HG02938 (cell line): ENCODE data around the gene NRGN.

Source experiments
- ATAC-seq: cut with Tn5 transposase; IDR thresholded peaks from one replicate; pipeline ENCODE4 v1.9.1; 2021; ENCODE audit warnings: mild to moderate bottlenecking, moderate library complexity; ENCODE audit not compliant: unreplicated experiment

The NRGN gene

DNA sequence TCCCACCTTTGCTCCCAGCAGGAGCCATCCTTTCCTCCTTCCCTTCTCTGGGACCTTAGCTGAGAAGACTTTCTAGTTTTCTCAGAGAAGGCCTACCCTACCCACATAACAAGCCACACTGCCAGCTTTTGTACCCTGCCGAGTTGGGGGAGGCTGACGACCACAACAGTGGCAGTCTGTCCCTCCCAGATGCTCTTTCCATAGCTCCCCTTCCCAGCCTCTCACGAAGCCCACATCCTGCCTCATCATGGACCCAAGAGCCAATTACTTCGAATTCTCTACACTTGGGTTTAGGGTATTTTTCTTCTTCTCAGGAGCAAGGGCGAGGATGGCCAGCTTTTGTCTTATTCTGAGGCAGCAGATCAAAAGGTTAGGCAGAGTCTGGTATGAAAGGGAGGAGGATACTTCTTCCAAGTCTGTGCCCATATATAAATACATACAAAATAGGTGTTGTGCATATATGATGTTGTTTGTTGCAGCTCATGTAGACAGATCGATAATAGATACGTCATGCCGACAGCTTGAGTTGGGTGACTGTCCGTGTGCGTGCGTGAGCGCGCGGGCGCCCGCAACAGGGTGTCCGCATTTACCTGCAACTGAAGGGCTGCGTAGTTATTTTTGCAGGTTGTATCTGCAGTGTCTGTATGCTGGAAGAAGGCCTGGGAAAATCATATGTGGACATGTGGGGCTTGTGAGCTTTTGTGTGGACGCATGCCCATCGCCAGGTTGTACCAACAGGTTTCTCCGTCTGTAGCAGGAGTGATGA, 846 bp upstream of the NRGN start:
- ATAC-seq: no peak

DNA sequence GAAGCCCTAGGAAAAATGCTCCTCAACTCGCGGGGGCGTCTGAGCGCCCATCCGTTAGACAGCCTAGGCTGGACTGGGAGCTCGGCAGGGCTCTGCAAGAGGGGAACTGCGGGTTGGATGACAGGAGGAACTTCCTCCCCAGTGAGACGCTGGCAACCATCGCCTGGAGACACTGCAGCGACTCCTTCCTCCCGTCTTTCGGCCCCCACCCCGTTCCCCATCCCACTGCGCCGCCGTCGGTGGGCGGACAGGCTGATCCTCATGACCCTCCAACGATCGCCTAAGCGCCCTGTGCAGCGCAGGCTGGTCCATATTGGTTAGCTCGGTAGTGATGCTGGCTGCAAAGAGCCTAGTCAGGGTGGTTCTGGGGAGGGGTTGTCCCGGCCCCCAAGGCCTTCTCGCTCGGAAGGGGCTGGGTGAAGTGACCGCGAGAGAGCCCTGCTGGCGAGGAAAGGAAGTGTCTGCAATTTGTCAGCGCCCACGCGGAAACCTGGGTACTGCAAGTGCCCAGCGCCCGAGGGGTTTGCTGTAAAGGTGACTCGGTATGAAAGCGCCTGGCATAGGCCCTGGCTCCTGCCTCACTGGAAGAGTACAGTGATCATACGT, 638 bp downstream of the NRGN start:
- peak; percentile 53 for ATAC-seq

DNA sequence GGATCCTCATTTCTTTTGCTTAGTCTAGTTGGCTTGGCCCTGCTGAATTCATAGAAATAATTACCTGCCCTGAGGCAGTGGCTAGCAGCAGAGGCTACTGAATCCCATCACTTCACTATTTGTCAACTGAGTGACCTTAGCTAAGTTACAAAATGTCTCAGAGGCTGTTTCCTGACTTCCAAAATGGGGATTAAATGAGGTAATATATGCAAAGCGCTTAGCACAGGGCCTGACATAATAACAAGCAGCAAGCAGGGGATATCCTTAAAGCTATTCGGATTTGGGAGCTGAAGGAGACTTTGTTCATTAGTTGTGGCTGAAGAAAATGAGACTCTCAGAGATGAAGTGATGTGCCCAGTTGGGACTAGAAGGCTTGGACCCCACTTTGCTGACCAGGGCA, 2.8 kb downstream of the NRGN start:
- ATAC-seq: no peak

DNA sequence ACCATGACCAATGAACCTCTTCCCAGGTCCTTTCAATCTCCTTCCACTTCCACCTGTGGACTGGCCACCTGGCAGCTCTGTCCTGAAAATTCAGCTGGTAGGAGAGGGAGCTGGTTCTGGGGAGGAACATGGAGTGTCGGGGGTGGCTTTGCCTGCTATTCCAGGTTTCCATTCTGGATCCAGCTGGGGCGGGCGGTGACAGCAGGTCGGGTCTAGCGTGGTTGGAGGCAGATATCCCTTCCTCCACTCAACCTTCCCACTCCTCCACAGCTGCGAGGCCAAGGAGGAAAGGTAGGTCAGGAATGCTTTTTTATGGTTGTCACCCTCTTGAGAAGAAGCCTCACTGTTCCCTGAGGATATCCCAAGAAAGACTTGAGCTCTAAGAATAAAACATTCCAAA, 3.3 kb downstream of the NRGN start:
- ATAC-seq: no peak

DNA sequence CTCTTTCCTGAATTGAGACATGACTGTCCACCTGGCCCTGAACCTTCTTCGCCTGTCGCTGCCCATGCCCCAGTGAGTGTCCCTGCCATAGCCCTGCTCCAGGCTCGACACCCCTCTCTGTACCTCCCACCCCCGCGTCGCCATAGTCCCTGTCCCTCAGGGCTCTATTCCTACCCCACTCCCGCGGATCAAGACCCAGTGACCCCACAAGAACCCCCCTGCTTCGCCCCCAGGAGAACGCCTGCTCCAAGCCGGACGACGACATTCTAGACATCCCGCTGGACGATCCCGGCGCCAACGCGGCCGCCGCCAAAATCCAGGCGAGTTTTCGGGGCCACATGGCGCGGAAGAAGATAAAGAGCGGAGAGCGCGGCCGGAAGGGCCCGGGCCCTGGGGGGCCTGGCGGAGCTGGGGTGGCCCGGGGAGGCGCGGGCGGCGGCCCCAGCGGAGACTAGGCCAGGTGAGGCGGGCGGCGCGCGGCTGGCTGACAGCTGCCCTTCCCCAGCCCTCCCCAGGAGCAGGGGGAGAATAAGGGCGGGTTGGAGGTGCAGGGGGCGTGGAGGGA, 5.6 kb downstream of the NRGN start:
- no peak for ATAC-seq

DNA sequence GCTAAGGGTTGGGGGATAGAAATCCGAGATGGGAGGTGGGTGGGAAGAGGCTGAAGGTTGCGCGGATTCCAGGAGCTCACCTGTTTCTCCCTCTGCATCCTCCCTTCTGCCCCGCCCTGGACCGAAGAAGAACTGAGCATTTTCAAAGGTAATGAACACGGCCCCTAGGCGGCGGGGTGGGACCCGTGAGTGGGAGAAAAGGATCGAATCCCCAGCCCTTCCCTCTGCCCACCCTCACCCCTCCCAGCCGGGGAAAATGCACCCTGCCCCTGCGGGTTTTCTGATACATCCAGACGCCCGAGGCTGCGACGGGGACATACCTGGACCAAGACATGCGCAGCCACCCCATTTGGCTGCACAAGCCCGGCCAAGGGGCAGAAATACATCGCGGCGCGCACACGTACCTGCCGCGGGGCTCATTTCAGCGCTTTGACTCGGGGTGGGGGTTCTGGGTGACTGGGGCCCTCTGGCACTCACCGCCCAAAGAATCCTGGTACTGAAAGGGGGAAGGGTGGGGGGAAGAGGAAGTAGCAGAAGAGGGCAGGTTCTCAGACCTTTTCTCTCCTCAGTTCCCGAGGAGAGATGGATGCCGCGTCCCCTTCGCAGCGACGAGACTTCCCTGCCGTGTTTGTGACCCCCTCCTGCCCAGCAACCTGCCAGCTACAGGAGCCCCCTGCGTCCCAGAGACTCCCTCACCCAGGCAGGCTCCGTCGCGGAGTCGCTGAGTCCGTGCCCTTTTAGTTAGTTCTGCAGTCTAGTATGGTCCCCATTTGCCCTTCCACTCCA, 6.3 kb downstream of the NRGN start:
- ATAC-seq: peak; percentile 19

DNA sequence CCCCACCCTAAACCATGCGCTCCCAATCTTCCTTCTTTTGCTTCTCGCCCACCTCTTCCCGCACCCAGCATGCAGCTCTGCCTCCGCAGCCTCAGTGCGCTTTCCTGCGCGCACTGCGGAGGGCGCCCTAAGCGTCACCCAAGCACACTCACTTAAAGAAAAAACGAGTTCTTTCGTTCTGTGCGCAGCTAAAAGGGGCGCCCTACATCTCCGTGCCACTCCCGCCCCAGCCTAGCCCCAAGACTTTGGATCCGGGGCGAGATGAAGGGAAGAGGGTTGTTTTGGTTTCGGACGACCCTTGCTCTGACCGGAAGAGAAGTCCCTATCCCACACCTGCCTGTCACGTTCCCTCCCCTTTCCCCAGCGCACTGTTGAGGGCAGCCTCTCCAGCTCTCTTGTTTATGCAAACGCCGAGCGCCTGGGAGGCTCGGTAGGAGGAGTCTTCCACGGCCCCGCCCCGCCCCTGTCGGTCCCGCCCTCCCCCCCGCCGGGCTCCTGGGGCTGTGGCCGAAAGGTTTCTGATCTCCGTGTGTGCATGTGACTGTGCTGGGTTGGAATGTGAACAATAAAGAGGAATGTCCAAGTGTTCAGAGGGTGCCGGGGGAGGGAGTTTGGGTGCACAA, 7.0 kb downstream of the NRGN start:
- peak; percentile 88 for ATAC-seq

DNA sequence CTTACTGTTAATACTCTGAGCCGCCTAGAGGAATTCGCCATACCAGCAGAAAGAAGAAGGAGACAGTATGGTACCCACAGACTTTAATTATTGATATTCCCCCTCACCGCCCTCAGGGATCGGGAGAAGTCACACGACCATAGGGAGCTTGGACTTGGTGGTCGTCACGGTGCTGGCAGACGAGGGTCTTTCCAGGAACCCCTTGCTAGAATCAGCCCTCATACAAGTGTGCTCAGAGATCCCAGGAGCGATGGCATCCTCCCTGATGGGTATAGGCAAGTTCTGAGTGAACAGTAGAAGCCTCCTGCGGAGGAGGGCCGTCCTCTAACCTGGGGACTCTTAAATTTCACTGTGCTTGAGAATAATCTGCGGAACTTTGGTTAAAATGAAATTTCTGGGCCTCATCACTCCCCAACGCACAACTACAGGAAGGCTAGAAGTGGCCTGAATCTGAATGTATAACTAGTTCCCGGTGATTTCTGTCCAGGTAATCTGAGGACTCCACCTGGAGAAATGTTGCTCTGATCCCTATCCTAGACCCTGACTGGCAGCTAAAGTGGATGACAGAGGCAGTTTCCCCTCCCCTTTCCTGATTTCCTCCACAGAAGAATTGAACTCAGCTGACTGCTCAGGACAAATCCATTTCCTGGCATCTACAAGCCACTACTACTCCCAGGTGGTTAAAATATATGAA, 7.8 kb downstream of the NRGN start:
- no peak for ATAC-seq

DNA sequence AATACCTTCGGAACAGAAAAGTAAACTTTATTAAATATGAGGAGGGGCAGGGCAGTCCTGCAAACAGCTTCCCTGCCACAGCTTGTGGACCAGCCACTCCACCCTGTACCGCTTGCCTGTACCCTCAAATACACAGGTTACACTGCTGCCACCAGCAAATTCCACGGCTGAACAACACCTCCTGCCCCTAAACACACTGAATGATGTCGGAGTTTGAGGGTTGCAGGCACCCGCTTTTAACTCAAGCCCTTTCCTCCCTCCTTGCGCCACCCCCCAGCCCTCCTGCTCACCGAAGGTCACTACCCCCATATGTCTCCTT, 8.3 kb downstream of the NRGN start:
- no peak for ATAC-seq

DNA sequence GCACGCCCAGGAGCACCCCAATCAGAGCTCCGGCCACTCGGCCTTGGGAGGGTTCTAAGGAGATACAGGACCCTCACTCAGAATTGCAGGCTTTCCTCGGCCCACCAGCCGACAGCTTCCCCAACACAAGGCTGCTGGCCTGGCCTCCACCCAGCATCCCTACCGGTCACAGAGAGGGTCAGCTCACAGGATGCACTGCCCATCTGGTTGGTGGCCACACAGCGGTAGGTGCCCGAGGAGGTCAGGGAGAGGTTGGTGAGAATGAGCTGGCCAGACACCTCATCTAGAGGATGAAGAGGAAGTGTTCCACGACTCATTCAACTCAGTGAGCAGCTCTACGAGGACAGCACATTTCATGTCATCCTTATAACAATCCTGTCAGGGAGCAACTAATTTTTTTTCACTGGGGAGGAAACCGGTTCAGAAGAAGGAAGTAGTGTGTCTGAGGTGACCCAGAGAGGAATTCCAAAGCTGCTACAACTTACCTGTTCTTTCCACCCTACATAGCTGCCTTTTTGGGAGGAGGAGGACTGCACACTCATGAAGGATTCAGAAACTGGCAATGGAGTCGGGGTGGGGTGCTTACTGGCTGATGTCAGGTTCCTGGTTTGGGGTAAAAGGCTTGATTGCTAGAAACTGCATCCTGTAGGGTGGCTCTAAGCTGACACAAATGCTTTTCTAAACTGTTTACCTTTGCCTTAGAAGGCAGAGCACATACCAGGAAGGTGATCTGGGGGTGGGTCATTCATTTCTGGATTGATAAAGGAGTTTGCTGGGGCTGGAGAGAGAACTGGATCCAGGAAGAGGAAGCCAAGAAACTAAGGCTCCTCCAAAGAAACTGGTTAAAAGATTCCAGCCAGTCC, 9.0 kb downstream of the NRGN start:
- ATAC-seq: no peak

DNA sequence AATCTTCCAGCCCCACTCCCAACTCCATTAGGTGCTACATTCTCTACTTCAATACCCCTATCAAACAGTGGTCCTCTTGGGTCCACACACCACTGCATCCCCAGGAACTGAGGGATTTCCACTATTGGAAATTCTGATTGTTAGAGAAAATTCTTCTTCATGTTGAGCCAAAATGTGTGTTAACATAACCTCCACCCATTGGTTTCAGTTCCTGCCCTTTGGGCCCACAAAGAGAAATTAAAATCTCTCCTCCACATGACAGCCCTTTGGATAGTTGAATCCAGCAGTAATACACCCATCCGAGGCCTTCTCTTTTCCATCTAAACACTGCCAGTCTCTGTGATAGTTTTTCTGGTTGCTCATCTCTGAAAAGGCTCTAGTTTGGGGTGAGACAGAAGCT, 10.2 kb downstream of the NRGN start:
- ATAC-seq: no peak

DNA sequence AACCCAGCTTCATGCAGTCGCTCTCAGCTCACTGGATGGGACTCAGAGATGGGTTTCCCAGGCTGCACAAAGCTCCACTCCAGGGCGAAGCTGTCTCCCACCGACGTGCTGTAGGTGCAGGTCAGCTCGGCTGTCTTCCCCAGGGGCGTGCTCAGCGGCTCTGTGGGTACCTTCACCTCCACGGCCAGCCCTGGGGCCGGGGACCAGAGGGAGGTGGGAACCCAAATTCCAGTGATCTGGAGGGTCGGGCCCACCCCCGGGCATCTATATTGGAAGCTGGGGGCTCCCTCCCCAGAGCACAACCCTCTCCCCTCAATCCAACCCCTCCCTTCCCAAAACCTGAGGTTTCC, 11.6 kb downstream of the NRGN start:
- ATAC-seq: no peak

DNA sequence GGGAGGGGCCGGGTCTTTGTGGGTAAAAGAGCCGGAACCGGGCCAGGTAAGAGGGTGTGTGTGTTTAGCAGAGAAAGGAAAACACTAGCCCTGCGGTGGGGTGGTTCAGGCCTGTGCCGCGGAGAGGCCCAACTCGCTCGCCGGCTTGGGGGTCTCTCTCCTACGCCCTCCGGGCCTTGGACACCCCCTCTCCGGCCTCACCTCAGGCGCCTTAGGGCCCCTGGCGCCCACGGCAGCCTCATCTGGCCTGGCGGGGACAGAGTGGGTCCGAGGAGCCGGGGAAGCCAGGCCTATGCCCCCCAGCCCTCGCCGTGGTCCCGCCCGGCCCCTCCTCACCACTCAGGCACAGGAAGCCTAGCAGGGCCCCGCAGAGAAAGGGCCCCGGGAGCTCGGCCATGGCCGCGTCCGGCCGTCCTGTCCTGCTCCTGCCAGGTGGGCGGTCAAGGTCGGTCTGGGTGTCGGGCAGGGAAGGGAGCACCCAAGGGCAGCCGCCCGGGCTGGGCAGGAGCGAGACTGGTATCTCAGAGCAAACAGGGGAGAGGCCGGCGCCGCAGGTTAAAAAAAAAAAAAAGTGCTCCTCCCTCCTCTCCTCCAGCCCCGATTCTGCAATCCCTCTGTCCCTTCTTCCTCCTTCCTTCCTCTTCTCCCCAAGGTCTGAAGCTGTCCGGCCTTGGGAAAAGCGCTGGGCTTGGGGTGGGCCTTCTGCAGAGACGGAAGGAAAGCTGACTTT, 12.2 kb downstream of the NRGN start, which contains the start of gene VSIG2:
Gene VSIG2 (minus strand): TSS at position 515 of the 730 bp plus-strand sequence. CDS start 118 bp downstream, at position 397.
- no peak for ATAC-seq

DNA sequence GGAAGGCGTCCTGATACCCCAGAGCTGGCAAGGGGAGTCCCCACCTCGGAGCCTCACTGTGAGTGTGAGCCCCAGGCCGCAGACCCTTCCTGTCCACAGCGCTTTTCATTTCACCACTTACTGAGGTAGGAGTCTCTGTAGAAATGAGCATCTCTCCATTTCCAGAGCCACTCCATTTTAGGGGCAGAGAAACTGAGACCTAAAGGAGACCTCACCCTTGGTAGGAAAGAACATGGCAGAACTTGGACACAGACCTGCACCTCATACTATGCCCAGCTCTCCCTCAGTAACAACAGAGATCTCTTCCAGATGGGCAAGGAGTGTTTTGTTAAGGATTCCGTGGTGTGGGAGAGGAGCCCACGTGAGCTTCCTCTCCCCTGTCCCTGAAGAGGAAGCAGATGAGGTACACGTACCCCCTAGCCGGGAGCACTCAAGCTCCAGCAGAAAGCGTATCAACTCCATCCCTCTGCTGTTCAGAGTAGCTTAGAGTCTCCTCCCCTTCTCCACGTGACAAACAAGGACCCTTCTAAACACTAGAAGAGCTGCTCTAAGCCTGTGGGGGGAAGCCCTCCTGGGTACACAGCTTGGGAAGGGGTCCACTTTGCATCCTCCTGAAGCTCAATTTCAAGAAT, 12.8 kb downstream of the NRGN start:
- no peak for ATAC-seq

DNA sequence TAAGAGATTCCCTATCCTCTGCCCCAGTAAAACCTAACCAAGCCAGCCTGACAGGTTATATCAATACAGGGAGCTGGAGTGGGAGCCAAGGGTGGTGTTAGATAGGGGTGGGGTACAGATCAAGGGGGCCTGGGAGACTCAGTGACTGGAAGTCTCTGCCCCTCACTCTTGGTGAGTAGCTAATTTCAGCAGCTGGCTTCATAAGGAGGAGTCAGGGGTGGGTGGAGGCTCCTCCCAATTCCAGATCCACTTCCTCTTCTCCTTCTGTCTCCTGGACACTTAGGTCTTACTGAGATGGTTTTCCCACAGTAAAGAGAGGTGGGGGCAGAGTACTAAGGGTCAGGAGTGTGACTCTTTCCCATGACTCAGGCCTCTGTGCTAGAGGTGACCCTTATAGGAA, 13.5 kb downstream of the NRGN start:
- ATAC-seq: no peak

DNA sequence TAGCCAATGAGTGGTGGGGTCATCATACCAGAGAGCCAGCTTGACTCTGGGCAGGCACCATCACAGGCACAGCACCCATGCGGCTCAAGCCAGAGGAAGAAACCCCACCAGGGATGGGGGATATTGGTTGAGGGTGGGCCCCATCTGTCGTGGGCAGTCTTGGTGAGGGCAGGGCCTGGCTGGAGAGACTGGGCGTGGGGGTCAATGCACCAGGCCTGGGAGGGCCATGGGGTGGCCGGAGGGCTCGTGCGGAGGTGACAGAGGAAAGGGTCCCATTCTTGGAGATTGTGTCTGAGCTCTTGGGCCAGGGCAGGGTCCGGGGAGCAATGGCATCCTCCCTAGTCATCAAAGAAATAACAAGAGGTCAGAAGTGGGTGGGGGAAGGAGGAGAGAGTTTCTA, 13.9 kb downstream of the NRGN start:
- ATAC-seq: no peak

DNA sequence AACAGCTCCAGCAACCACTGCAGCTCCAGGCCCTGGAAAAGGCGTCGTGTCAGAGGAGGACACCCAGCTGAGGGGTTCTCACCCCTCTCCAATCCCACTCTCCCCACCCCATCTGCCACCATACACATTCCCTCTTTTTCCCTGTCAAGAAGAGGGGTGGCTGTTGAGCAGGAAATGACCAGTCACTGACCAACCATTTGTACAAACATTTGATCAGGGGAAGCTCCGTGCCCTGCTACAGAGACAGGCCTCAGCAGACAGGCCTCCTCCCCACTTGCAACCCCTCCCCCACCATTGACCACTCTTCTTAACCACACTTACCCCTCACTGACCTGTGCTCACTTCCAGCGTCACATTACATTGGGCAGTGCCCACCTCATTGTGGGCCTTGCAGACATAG, 14.6 kb downstream of the NRGN start:
- ATAC-seq: no peak

DNA sequence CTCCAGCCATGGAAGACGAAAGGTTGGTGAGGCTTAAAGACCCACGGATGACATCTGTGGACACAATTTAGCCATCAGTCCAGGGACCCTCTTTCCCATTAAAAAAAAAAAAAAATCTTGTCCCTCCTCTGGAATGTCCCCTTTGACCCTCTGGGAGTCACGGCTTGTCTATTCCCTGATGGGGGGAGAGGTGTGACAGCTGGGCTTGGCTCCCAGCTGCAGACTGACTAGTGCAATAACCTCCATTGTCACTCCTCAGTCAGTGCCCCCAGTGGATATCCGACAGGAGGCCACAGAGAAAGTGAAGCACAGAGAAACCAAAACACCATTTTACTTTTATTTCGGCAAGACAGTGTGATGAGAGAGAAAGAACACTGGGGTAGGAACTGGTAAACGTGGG, 15.0 kb downstream of the NRGN start:
- no peak for ATAC-seq
